Hepatocyte (in vitro differentiated cells): ENCODE results near the gene C14orf119.

Experiments
- CTCF ChIP-seq: fragments of 200-600 bp; sonication (generic); IDR thresholded peaks from 2 replicates; pipeline ENCODE4 v1.5.1; 2016; ENCODE audit warnings: antibody characterized with exemption, mild to moderate bottlenecking; ENCODE audit not compliant: poor library complexity
- EZH2phosphoT487 ChIP-seq: fragments of 200-600 bp; sonication (generic); IDR thresholded peaks from one replicate; pipeline ENCODE4 v1.6.1; 2018; ENCODE audit warnings: antibody characterized with exemption, mild to moderate bottlenecking, low read depth, moderate library complexity; ENCODE audit not compliant: unreplicated experiment, severe bottlenecking

GRCh38 chr14:23112359-23113178 is 17.3 kb downstream of the C14orf119 start:
- TF ChIP-seq EZH2phosphoT487 (no peak), CTCF (no peak)
